HG03097 (cell line): ENCODE data around the gene SMIM35.

Experiments
- ATAC-seq: cut with Tn5 transposase; IDR thresholded peaks from one replicate; pipeline ENCODE4 v1.9.1; 2021; ENCODE audit not compliant: unreplicated experiment, low FRiP score

The SMIM35 gene

GRCh38 chr11:118060081-118060661, 26.6 kb downstream of the SMIM35 start:
- no peak for ATAC-seq

GRCh38 chr11:118059246-118059940, 27.4 kb downstream of the SMIM35 start:
- no peak for ATAC-seq

GRCh38 chr11:118058311-118059245, 28.2 kb downstream of the SMIM35 start:
- no peak for ATAC-seq

- no peak for ATAC-seq
Observed at GRCh38 chr11:118057251-118058145, 29.3 kb downstream of the SMIM35 start.

- no peak for ATAC-seq
Observed at GRCh38 chr11:118056806-118057205, 30.0 kb downstream of the SMIM35 start.

GRCh38 chr11:118055966-118056365, 30.8 kb downstream of the SMIM35 start:
- ATAC-seq, result no peak

GRCh38 chr11:118054712-118055640, 31.8 kb downstream of the SMIM35 start:
- no peak for ATAC-seq

GRCh38 chr11:118052581-118053206, 34.1 kb downstream of the SMIM35 start:
- ATAC-seq, result no peak

- no peak for ATAC-seq
Observed at GRCh38 chr11:118051611-118052461, 34.9 kb downstream of the SMIM35 start.

- no peak for ATAC-seq
Observed at GRCh38 chr11:118051136-118051610, 35.6 kb downstream of the SMIM35 start.

GRCh38 chr11:118050208-118050891, 36.4 kb downstream of the SMIM35 start:
- ATAC-seq, result no peak

GRCh38 chr11:118049771-118050170, 37.0 kb downstream of the SMIM35 start:
- ATAC-seq, result no peak

GRCh38 chr11:118048472-118049370, 38.0 kb downstream of the SMIM35 start:
- ATAC-seq, result no peak

GRCh38 chr11:118047749-118048148, 39.0 kb downstream of the SMIM35 start:
- no peak for ATAC-seq

- no peak for ATAC-seq
Observed at GRCh38 chr11:118046964-118047700, 39.6 kb downstream of the SMIM35 start.
